HL-60/S4 treated with retinoic acid at 250 ng/mL for 4 days and 3 days (cell line): Measurements from ENCODE around the gene TMIGD1.

ENCODE experiments used
- in situ Hi-C: fragments of 300-500 bp; cut with MboI; formaldehyde crosslinking; loops from 2 replicates; pipeline ENCODE4 v1.7.0; 2022; ENCODE audit warnings: low sequenced_read_pairs

Gene TMIGD1

DNA sequence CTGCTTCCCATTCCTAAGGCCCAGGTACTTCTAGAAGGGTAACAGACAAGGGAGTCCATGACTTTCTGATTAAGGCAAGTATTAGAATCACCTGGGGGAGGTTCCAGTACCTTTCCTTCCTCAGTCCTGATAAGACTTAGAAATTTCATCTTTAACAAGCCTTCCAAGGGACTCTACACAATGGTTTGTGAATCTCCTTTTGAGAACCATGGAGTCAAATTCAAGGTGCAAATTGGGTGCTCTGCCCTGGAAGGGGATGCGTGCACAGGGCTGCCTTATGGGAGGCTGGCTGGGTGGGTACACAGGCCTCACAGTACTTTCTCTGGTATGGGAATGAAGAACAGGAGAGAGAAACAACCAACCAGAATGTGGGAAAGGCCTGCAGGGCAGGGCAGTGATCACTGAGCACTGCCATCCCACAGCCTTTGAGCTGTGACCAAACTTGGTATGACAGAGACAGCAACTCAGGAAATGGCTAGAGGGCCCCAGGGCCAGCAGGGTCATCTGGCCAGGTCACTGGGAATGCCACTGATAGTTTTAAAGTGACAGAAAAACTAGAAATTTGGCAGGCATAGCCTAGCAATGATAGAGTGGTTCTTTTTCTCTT is 3.6 kb upstream of the TMIGD1 start:
- in situ Hi-C loops = loop anchor here (25.0 kb wide), 1 partner anchor 375 kb away; no protein-coding TSS in a partner anchor

DNA sequence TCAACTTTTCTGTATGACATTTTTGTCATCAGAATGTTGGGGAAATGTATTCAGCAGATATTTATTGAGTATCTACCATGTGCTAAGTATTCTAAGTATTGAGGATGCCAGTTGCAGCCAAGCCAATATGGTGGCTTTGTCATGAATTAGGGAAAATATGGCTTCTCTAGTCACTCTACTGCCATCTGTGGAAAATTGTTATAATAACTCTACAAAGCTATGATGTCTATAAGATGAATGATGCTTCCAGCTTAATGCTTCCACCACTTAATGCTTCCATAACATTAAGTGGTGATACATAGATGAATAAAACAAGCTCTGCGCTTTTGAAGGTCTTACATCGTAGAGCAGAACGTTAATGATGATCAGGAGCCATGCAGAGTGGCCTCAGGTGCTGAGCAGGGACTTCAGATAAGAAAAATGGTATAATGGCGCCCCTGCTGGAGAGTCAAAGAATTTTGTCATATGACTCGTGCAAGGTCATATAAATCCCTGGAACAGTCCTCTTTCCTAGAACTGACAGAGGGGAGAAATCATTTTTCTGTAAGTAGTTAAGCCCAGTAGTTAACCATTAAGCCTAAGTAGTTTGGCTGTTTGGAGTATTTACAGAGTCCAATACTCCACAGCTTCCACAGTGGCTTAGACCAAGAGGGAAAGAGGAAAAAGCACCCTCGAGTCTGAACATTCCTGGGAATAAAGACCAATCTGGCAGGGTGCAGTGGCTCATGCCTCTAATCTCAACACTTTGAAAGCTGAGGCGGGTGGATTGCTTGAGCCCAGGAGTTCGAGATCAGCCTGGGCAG is 2.7 kb upstream of the TMIGD1 start:
- in situ Hi-C loops = loop anchor here (25.0 kb wide), 1 partner anchor 376 kb away; no protein-coding TSS in a partner anchor

DNA sequence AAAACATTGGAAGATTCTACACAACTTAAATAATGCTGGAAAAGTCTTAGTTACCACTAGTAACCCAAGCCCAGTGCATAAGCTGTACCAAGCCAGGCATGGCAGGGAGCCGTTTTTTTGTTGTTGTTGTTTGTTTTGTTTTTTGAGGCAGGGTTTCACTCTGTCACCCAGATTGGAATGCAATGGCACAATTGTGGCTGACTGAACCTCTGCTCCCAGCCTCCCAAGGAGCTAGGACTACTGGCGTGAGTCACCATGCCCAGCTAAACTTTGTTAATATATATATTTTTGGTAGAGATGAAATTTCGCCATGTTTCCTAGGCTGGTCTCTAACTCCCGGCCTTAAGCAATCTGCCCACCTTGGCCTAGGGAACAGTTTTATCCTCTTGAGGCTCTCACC is 564 bp upstream of the TMIGD1 start:
- in situ Hi-C loops = loop anchor here (25.0 kb wide), 1 partner anchor 378 kb away; no protein-coding TSS in a partner anchor

- in situ Hi-C loops = loop anchor here (25.0 kb wide), 1 partner anchor 380 kb away; no protein-coding TSS in a partner anchor
These were observed 1.8 kb downstream of the TMIGD1 start for GRCh38 chr17:30332057-30332542.

DNA sequence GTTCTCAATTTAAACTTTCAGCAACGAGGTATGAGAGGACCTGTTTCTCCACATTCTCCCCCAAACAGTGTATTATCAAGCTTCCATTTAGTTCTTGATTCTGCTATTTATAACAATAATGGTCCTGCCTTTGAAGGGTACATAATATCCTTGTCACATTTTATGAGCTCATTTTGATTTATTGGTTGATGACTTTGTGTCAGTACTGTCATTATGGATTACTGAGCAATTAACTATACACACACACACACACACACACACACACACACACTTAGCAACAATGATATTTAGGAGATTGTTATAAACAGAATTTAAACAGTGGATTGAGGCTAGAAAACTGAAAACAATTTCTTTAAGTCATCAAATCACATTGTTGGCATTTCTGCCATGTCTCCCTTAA is 7.0 kb downstream of the TMIGD1 start:
- in situ Hi-C loops = loop anchor here (25.0 kb wide), 1 partner anchor 385 kb away; no protein-coding TSS in a partner anchor

DNA sequence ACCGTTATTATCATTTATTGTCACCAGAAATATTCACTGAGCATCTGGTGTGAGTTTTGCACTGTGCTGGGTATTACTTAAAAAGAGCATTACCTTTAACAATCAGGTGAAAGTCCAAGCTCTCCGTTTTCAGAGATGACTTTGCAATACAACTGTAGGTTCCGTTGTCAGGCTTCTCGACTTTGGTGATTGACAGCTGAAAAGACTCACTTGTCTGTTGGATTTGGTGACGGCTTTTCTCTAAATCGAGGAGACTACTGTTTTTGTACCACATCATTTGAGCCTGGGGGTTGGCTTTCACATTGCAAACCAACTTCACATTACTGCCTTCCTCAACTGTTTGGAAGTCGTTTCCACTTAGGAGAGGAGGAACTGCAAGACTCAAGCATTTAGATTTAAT is 9.1 kb downstream of the TMIGD1 start:
- in situ Hi-C loops = loop anchor here (25.0 kb wide), 1 partner anchor 388 kb away; no protein-coding TSS in a partner anchor

GRCh38 chr17:30323895-30324319 is 9.9 kb downstream of the TMIGD1 start:
- in situ Hi-C loops = no loop called here

DNA sequence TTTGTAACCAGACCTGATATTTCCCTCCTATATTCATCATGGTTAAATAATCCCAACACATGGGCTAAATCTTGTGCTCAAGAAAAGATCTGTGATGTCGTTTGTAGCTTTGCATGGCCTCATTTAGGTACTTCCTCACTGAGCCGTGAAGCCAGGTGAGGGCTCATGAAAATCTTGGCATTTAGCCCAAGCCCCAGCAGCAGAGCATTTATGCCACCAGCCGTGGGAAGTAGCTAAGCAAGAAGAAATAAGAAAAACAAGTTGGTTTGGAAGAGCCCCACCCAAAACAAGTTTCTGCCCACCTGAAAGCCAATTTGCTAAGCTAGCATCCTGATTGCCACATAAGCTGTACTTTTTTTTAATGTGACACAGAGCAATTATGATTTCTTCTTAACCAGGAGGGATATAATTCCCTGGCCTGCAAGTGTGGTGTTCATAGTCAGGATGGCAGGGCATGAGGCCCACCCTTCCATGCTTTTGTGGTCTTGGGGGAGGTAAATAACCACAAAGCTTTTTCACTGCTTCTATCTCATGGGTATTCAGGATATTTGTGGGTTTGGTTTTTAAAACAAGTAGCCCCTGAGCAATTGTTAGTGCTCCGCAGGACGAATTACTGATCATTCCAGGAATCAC is 10.5 kb downstream of the TMIGD1 start:
- in situ Hi-C loops = no loop called here

GRCh38 chr17:30321314-30321713 is 12.5 kb downstream of the TMIGD1 start:
- in situ Hi-C loops = no loop called here

GRCh38 chr17:30318155-30318554 is 15.7 kb downstream of the TMIGD1 start:
- in situ Hi-C loops = no loop called here

DNA sequence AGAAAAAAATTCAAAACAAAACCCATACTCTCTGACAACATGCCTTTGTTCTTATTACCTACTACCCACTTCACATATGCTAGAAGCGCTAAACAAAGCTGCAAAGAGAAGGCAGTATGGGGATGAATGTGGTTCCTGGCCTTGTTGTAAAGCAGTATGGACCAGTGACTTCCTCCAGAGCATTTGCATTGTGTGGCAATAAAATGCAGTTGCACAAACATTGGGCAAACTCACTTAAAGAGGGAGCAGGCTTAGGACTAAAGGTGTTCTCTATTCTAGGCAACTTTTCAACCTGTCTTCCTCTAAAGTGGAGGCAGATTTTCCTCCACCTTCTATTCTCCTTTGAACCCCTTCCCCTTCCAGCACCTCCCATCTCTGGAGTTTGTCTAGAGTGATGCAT is 17.1 kb downstream of the TMIGD1 start:
- in situ Hi-C loops = no loop called here

DNA sequence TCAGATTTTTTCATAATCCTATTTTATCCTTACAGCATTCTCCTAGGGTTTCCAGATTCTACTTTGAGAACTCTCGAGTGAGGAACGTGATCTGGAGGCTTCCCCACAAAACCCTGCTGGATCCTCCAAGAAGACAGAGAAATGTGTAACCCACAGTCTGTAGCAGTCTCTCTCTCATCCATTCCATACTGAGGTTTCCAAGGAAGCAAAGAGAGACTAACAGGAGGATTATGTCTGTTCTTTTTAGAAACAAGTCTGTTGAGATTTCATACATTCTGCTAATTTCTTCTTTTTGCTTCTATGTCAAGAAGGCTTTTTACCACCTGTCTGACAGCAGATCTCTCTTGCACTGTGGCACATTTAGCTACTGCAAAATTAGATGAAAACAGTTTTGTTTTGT is 18.8 kb downstream of the TMIGD1 start:
- in situ Hi-C loops = no loop called here

DNA sequence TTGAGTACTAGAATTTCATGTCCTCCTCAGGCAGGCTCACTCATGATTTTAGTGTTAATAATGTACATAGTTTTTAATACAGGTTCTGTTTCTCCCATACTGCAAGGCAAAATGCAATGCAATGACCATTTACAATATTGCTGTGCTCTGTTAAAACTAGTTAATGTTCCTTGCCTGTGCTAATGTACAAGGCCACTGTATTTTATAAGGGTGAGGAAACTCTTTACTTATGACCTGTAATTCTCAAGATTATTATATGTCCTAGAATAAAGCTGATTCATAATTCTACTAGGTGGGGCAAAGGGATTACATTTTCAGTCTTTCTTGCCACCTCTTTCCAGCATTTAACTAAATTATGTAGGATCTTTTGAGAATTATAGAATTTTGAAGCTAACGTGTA is 19.4 kb downstream of the TMIGD1 start:
- in situ Hi-C loops = no loop called here

GRCh38 chr17:30312226-30312625 is 21.6 kb downstream of the TMIGD1 start:
- in situ Hi-C loops = no loop called here

DNA sequence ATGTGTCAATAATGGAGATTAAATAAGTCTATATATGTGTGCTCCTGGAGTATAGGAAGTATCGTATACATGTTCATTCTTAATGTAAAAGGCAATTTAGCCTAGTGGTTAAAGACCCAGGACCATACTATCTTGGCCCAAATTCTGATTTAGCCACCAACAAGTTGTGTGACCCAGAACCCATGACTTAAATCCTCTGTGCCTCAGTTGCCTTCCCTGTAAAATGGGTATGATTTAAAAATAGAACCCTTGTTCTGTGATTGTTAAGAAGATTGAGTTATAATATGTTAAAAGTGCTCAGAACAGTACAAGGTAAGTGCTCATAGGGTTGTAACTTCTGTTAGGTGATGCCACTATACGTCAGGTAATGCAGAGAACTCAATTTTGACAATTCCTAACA is 23.3 kb downstream of the TMIGD1 start:
- in situ Hi-C loops = no loop called here

DNA sequence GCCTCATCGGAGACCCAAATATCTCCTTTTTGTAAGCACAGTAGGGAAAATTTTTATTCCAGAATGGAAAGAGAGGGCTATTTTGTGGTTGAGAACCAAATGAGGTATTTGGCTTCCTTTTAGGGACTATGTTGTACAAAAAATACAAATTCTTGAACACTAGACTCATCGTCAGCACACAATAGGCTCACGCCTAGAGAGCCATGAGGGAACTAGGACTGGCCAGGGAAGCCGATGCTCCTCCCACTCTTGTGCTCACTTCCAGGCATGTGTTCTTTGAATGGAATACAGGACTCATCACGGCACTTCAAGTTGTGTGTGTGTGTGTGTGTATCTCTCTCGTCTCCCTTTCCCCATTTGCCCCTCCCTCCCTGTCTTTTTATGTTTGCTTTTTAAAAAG is 24.3 kb downstream of the TMIGD1 start:
- in situ Hi-C loops = no loop called here

- in situ Hi-C loops = no loop called here
These were observed 25.5 kb downstream of the TMIGD1 start for GRCh38 chr17:30308406-30308805.

- in situ Hi-C loops = no loop called here
These were observed 29.1 kb downstream of the TMIGD1 start for GRCh38 chr17:30304778-30305177.

DNA sequence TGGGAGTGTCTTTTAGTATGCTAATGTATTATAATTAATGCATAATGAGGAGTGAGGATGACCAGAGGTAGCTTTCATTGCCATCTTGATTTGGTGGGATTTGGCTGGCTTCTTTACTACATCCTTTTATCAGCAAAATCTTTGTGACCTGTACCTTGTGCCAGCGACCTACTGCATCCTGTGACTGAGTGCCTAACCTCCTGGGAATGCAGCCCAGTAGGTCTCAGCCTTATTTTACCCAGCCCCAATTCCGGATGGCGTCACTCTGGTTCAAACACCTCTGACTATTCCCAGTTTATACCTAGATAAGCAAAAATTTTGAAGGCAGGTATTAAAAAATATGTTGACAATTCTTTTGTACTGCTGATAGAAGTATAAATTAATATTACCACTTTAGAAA is 31.6 kb downstream of the TMIGD1 start:
- in situ Hi-C loops = no loop called here

- in situ Hi-C loops = no loop called here
These were observed 33.0 kb downstream of the TMIGD1 start for GRCh38 chr17:30300818-30301217.

- in situ Hi-C loops = no loop called here
These were observed 34.9 kb downstream of the TMIGD1 start for GRCh38 chr17:30299000-30299399.

DNA sequence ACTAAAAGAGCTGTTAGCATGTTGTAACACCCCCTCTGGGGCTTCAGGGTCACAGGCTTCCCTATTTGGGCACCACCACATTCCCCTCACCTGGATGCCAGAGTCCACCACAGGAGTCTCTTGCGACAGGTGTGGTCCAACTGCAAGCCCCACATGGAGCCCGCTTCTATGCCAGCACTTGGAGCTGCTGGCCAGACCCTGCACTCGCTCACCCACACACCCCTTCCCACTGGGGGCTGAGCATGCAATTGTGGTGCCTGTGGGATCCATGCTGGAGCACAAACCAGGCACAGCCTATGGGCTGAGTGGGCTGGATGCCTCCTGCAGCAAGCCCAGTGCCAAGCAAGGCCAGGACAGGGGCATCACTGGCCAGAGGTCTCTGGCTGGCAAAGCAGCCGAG is 36.1 kb downstream of the TMIGD1 start:
- in situ Hi-C loops = no loop called here
